K562 (cell line): ENCODE measurements around the gene KLHL33. TPM values are rescaled to one million over a fixed set of nuclear protein-coding genes. Genes with fewer than 3 reads are reported as not detected.

ENCODE experiments used
- ATF7 ChIP-seq: fragments of 450-650 bp; IDR thresholded peaks from 2 replicates; pipeline ENCODE4 v1.7.1; 2014; ENCODE audit warnings: mild to moderate bottlenecking, moderate library complexity
- CCAR2 ChIP-seq: fragments of 200-400 bp; formaldehyde crosslinking; IDR thresholded peaks from 2 replicates; pipeline ENCODE4 v1.6.1; 2017; ENCODE audit warnings: mild to moderate bottlenecking, low read depth, low read length
- CHD1 ChIP-seq: fragments of 200-600 bp; sonication (generic); IDR thresholded peaks from one replicate; pipeline ENCODE4 v1.6.1; 2012; ENCODE audit warnings: mild to moderate bottlenecking, moderate library complexity, low read length, inconsistent platforms
- KLF1 ChIP-seq: fragments of 450-650 bp; IDR thresholded peaks from 2 replicates; pipeline ENCODE4 v1.6.1; 2016; ENCODE audit warnings: missing genetic modification characterization, missing compliant biosample characterization
- MEF2A ChIP-seq: IDR thresholded peaks from 2 replicates; pipeline ENCODE4 v1.6.1; 2011; ENCODE audit warnings: low read depth, mild to moderate bottlenecking, low read length, moderate library complexity; ENCODE audit not compliant: control insufficient read depth
- NBN ChIP-seq: fragments of 450-650 bp; IDR thresholded peaks from 2 replicates; pipeline ENCODE4 v1.6.1; 2016; ENCODE audit warnings: low read depth, mild to moderate bottlenecking
- RBM34 ChIP-seq: fragments of 200-400 bp; formaldehyde crosslinking; IDR thresholded peaks from 2 replicates; pipeline ENCODE4 v1.6.1; 2018; ENCODE audit warnings: low read length, borderline replicate concordance; ENCODE audit not compliant: insufficient read depth
- ZBTB7A ChIP-seq: IDR thresholded peaks from 2 replicates; pipeline ENCODE4 v1.6.1; 2011; ENCODE audit warnings: low read depth, mild to moderate bottlenecking, low read length, moderate library complexity, borderline replicate concordance; ENCODE audit not compliant: control insufficient read depth
- ZNF174 ChIP-seq: fragments of 250-450 bp; sonication (Bioruptor Pico); IDR thresholded peaks from 2 replicates; pipeline ENCODE4 v1.4.0; 2020; ENCODE audit warnings: mild to moderate bottlenecking
- polyA plus RNA-seq, 8 experiments: library from polyadenylated mRNA; depleted of rRNA in 4 of 8; stranded (reverse) in 5 of 8; unstranded in 3 of 8; fragments of >200 nt; fragmentation: Nextera tagmentation in 2 of 8; fragmentation: Illumina TruSeq in 1 of 8; extraction: Ambion mirVana in 2 of 8; extraction: Trizol in 1 of 8; gene quantifications; 2 replicates each; pipeline versions ENCODE4 v1.2.1 to v1.2.3, GENCODE V29; 2011 to 2014; ENCODE audit warnings: inconsistent platforms in 1 of 8, missing spikeins in 1 of 8
- total RNA-seq, 7 experiments: library from RNA; depleted of rRNA in 6 of 7; stranded (reverse); fragments of >200 nt in 6 of 7; fragmentation: Illumina TruSeq in 2 of 7; extraction: Trizol in 2 of 7; gene quantifications; 2 replicates each; pipeline versions ENCODE4 v1.2.1 to v1.2.3, GENCODE V29; 2011 to 2021; ENCODE audit warnings: low replicate concordance in 1 of 7
- TF ChIP-seq, protein P1 (sequence below): sonication (generic); formaldehyde crosslinking; IDR thresholded peaks from 2 replicates; pipeline ENCODE4 v1.8.1; 2023; ENCODE audit warnings: missing genetic modification reagents, mild to moderate bottlenecking, borderline replicate concordance
- TF ChIP-seq, protein P2 (sequence below): IDR thresholded peaks from 2 replicates; pipeline ENCODE4 v1.6.1; 2016; ENCODE audit warnings: missing genetic modification characterization, missing compliant biosample characterization

Gene KLHL33
- total and polyA plus RNA-seq, 9 of the 15 experiments (the other 6 are each of a cell fraction or from before 2014, with no cell fraction given), result 0.04 to 0.27 (median 0.13) TPM; not detected in 6

DNA sequence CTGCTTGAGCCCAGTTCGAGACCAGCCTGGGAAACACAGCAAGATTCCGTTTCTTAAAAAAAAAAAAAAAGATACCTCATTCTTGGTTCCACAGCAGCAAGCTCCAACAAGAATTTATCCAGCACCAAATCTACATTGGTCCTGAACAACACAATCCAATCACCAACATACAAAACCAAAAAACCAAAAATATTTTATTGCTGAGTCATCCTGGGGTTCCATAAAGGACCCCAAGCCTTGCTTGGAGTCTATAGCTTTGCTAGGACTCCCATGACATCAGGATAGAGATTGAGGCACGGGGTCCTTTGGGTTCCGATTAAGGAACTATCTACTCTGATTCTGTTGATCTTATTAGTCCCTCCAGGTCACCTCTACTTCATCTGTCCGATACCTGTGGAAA is 10.9 kb upstream of the KLHL33 start (continued):
- TF ChIP-seq, protein P1, sequence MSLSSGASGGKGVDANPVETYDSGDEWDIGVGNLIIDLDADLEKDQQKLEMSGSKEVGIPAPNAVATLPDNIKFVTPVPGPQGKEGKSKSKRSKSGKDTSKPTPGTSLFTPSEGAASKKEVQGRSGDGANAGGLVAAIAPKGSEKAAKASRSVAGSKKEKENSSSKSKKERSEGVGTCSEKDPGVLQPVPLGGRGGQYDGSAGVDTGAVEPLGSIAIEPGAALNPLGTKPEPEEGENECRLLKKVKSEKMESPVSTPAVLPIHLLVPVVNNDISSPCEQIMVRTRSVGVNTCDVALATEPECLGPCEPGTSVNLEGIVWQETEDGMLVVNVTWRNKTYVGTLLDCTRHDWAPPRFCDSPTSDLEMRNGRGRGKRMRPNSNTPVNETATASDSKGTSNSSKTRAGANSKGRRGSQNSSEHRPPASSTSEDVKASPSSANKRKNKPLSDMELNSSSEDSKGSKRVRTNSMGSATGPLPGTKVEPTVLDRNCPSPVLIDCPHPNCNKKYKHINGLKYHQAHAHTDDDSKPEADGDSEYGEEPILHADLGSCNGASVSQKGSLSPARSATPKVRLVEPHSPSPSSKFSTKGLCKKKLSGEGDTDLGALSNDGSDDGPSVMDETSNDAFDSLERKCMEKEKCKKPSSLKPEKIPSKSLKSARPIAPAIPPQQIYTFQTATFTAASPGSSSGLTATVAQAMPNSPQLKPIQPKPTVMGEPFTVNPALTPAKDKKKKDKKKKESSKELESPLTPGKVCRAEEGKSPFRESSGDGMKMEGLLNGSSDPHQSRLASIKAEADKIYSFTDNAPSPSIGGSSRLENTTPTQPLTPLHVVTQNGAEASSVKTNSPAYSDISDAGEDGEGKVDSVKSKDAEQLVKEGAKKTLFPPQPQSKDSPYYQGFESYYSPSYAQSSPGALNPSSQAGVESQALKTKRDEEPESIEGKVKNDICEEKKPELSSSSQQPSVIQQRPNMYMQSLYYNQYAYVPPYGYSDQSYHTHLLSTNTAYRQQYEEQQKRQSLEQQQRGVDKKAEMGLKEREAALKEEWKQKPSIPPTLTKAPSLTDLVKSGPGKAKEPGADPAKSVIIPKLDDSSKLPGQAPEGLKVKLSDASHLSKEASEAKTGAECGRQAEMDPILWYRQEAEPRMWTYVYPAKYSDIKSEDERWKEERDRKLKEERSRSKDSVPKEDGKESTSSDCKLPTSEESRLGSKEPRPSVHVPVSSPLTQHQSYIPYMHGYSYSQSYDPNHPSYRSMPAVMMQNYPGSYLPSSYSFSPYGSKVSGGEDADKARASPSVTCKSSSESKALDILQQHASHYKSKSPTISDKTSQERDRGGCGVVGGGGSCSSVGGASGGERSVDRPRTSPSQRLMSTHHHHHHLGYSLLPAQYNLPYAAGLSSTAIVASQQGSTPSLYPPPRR (CRISPR knock-in tag), result no peak
- TF ChIP-seq NBN, result no peak
- TF ChIP-seq, protein P2, sequence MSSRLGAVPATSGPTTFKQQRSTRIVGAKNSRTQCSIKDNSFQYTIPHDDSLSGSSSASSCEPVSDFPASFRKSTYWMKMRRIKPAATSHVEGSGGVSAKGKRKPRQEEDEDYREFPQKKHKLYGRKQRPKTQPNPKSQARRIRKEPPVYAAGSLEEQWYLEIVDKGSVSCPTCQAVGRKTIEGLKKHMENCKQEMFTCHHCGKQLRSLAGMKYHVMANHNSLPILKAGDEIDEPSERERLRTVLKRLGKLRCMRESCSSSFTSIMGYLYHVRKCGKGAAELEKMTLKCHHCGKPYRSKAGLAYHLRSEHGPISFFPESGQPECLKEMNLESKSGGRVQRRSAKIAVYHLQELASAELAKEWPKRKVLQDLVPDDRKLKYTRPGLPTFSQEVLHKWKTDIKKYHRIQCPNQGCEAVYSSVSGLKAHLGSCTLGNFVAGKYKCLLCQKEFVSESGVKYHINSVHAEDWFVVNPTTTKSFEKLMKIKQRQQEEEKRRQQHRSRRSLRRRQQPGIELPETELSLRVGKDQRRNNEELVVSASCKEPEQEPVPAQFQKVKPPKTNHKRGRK (tag), result no peak
- TF ChIP-seq ATF7, result no peak
- TF ChIP-seq MEF2A, result no peak
- TF ChIP-seq ZBTB7A, result no peak
- TF ChIP-seq CHD1, result no peak
- no peak for TF ChIP-seq RBM34
- no peak for TF ChIP-seq CCAR2
- no peak for TF ChIP-seq KLF1 (tag)
- no peak for TF ChIP-seq ZNF174
